ENCODE measurements around the gene ZMIZ1.
"Not testable (repeated sequence)": the region's sequence is repeated elsewhere in the genome, so short reads cannot be mapped to it uniquely, and the experiment has no call there.

ZMIZ1 gene

DNA sequence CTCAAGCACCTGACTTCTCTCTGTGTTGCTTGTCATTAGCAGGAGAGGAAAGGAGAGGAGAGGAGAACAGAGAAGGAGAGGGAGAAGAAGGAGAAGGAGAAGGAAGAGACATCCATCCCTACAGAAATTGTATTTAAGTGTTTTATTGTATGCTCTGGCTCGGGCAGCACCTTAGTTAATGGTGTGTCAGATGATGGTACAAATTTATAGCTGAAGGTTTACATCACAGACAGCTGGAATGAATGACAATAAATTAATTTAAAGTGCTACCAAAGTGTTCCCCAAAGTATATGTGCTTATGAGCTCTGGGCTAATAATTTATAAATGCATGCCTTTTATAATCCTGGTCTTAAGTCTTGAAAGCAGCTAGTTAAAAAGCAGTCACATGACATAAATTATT lies 38.1 kb upstream of the ZMIZ1 start:
- no peak for DNase-seq

GRCh38 chr10:79031723-79032122 lies 37.0 kb upstream of the ZMIZ1 start:
- DNase-seq, result no peak

GRCh38 chr10:79034271-79034876 lies 34.4 kb upstream of the ZMIZ1 start:
- no peak for DNase-seq

DNA sequence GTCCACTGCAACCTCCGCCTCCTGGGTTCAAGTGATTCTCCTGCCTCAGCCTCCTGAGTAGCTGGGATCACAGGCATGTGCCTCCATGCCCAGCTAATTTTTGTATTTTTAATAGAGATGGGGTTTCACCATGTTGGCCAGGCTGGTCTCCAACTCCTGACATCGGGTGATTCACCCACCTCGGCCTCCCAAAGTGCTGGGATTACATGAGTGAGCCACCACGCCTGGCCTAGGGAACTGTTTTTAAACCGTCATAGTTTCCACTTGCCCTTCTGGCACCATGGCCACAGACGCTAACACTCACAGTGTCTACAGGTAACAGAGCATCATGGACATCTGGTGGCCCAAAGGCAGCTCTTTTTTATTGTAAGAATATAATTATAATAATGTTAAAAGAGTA lies 32.4 kb upstream of the ZMIZ1 start:
- not testable (repeated sequence) for DNase-seq

DNA sequence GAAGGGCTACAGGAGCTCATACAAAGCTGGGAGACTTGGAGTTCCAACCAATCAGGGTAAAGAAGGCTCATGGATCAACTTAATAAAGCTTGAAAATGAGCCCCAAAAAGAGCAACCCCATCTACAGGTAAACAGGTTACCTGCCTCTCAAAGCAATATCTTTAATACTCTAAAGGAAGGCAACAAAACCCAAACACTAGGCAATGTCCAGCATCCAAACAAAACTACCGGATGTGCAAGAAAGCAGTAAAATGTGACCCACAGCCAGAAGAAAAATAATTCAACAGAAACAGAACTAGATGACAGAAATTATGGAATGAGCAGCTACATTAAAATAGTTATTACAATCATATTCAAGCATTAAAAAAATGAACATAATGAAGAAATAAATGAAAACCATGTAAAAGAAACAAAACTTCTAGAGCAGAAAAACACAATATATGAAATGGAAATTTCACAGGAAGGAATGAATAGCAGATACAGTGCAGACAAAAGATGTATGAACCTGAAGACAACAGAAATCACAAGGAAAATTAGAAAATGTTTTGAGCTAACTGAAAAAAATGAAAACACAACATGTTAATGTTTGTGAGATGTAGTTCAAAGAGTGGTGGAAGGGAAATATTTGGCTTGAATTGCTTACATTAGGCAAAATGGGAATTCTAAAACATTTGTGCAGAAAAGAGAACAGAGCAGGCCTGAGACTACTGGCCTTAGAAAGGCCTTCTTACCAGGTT lies 30.5 kb upstream of the ZMIZ1 start:
- no peak for DNase-seq

GRCh38 chr10:79038841-79039201 lies 29.9 kb upstream of the ZMIZ1 start:
- no peak for DNase-seq

DNA sequence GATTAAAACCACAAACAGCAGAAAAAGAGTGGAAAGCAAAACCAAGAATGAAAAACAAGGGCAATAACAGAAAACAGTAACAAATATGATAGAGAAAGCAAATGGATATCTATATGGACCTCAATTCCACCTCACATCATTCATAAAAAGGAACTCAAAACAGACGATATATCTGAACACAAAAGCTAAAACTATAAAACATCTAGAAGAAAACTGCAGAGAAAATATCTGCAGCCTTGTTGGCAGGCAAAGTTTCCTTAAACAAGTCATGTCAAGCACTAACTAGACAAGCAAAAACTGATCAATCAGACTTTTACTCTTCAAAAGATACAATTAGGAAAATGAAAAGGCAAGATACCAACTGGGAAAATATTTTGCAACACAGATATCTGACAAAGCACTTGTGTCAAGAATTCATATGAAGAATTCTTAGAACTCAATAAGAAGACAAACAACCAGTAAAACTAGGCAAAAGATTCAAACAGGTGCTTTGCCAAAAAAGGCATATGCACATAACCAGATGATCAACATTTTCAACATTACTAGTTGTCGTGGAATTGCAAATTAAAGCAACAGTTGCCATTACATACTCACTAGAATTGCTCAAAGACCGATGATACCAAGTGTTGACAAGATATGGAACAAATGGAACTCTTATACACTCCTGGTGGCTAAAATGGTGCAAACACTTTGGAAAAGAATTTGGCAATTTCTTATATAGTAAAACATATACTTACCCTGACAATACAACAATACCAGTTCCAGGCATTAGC lies 25.9 kb upstream of the ZMIZ1 start:
- DNase-seq, result no peak

- no peak for DNase-seq
Measured at GRCh38 chr10:79044036-79044632, 24.6 kb upstream of the ZMIZ1 start.

- no peak for DNase-seq
Measured at GRCh38 chr10:79044846-79045245, 23.9 kb upstream of the ZMIZ1 start.

DNA sequence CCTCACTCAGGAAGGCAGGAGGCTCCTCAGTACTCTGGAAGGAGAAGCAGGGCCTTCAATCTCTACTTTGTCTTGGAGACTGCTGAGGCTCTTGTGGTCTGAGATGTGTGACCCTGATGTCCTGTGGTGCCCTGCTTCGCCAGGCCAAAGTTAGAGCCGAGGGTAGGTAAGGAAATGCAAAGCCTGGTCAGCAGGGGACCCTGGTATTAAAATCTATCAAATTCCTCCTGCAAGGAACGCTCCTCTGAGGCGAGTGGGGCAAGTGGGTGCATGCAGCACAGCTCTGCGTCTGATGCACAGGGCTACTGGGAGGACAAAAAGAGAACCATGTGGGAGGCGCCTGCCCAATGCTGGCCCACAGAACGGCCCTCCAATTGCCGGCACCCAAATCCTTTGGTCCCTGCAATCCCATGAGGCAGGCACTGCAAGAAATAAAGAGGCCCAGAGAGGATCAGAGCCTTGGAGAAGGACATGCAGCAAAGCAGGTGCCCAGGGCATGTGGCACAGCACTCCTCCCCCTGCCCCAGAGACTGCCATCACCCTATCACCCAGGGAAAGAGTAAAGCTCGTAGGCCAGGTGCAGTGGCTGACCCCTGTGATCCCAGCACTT lies 23.1 kb upstream of the ZMIZ1 start:
- DNase-seq, result no peak

- no peak for DNase-seq
Measured at GRCh38 chr10:79046326-79046725, 22.4 kb upstream of the ZMIZ1 start.

DNA sequence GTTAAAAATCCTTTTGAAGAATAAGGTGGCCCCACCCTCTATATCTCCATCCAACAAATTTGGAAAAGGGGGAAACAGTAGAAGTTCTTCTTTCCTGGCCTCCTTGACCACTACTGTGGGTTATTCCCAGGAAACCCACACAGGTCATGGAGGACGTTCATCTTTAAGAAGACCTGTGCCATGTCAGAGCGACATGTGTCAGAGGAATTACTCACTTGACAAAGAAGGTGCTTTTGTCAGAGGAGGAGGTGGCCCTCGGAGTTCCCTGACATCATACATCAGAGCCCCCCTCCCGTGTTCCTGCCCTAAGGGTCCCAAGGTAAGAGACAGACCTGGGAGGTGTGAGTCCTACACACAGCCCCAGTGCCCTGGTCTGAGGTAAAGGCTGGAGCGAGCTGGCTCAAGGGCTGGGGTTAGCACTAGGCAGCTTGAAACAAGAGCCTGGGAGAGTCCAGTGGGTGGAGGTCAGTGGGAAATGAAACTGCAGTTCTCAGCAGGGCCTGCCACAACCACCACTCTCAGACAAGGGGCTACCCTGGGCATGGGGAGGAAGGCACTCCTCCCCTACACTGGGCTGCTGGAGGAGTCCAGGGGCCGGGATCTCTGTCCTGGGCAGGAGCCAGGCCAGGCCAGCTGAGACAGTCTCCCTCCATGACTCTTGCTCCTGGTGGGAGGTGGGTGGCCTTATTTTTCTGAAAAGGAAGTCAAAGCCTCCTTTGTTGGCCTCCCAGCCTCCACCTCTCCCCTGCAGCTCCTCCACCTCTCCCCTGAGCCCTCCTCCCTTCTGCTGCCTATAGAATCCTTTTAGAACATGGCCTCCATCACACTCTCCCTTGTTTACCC lies 21.8 kb upstream of the ZMIZ1 start:
- DNase-seq, result no peak

- no peak for DNase-seq
Measured at GRCh38 chr10:79047584-79047874, 21.2 kb upstream of the ZMIZ1 start.

DNA sequence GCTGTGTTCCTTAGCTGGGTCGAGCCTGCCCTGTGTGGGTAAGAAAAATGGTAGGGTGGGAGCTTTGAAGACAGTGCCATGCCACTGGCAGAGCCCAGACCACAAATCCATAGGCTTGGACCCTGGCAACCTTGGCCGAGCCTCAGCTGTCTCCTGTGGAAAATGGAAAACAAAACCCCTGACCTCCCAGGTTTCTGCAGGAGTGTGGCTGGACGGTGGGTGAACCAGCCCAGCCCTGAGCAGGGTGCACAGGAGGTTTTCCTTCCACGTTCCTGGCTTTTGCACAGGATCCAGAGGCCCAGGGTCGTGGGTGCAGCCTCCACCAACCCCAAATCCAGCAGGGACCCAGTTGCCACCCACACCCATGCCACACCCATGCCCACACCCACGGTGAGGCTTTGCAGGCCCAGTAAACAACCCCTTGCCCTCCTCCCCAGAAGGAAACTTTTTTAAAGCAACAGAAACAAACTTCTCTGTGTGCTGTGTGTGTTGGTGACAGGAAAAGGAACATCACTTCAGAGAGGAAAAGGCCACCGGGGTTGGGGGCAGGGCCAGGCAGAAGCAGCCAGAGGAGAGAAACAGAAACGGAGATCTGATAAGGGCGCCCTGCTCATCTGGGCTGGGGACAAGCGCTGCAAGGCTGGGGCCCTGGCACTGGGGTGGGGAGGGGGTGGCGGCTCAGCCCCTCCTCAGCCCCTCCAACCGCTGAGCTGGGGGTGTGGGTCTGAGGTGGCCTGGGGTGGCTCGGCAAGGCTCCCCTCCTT lies 20.7 kb upstream of the ZMIZ1 start:
- DNase-seq, result peak; percentile 28

DNA sequence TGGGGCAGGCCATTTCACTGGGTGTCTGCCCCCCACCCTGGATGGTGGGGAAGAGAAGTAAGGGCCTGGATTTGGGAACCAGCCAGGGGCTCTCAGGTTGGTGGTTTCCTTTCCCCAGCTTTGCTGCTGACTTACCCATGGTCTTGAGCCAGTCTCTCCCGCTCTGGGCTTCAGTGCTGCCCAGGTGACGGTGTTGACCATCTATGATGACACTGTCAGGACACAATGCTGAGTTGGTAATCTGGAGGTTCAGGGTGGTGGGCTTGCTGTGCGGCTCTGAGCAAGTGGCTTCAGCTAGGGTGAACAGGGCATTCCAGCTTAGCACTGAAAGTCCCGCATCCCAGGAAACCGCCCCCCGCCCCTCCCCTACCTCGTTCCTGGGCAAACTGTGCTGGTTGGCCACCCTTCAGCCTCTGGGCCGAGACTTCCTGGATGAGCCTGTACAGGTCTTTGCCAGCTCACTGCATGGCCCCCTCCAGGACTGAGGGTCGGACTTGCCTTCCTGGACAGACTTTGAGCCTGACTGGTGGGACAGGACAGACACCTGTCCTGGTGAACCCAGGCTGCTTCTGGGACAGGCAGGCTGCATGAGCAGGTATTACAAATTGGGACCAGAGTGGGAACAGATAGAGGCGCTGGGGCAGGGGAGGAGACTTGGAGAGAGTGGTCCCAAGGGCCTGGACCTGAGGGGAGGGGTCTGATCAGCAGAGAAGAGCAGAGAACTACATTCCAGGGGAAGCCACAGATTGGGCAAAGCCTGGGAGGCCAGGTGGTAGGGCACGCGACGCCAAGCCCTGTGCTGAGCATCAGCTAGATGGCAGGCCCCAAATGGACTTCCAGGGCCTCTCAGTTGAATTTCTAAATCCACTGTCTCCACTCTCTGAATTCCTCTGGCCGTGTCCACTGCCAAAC lies 19.9 kb upstream of the ZMIZ1 start:
- DNase-seq, result no peak

DNA sequence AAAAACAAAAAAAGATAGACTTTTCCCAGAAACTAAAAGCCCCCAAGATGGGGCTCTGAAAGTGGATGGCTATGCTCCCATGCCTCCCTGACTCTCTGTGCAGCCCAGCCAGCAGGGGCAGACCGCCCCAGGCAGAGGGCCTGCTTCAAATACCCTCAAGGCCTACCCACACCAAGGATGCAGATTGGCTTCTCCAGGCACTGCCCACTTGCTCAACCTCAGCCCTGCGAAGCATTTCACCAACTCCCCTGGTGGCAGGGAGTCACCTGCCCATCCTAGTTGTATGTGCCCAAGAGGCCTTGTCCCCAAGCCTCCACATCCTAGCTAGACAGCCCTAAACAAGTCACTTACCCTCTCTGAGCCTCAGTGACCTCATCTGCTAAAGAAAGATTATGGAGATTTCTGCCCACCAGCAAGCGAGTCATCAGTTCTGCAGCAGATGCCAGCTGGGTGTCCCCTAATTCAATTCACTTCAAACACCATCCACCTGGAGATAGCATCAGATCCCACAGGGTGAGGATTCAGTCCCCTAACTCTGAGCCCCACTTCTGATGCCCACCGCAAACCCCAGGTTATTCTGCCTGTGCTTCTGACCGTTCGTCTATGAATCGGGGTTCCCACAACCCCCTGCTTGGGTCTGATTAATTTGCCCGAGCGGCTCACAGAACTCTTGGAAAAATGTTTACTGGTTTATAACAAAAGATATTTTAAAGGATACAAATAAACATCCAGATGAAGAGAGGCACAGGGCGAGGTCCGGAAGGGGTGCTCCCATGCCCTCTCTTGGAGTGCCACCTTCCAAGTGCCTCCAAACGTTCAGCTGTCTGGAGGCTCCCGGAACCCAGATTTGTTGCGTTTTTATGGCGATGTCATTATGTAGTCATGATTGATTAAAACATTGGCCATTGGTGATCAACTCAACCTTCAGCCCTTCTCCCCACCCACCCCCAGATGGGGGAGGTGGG lies 18.6 kb upstream of the ZMIZ1 start:
- DNase-seq, result no peak

GRCh38 chr10:79050896-79051555 lies 17.7 kb upstream of the ZMIZ1 start:
- DNase-seq, result no peak

DNA sequence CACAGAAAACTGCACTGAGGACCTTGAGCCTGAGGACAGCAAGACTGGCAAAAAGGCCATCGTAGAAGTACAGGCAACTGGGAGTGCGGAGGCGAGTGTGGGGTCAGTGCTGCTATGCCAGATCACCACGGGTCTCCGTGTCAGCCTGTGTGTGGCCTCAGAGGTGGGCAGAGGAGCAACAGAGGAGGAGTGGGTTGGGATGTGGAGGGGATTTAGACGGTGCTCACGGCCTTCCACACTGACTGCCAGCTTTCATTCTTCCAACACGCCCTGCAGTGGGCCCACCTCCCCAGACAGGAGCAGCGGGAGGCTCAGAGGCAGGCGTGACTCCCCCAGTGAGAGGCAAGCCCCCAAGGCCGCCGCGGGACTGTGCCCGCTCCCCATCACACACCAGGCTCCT lies 17.0 kb upstream of the ZMIZ1 start:
- no peak for DNase-seq
